ENCODE measurements around the gene KBTBD3. TPM values are rescaled to one million over a fixed set of nuclear protein-coding genes. Genes with fewer than 3 reads are reported as not detected.
"Not testable (repeated sequence)": the region's sequence is repeated elsewhere in the genome, so short reads cannot be mapped to it uniquely, and the experiment has no call there.

Gene KBTBD3
- total RNA-seq, 4 donors from 2014 or later = 6.6 to 16.5 (median 7.9) TPM

GRCh38 chr11:106014035-106014434, 63.1 kb downstream of the KBTBD3 start:
- H3K27ac ChIP-seq = no peak overlapping the region
- no peak for ATAC-seq
- TF ChIP-seq EP300 (IDR thresholded peaks at IDR 0.05) (no peak), POLR2A (IDR thresholded peaks at IDR 0.05) (no peak), CTCF (IDR thresholded peaks at IDR 0.05) (no peak), POLR2AphosphoS5 (IDR thresholded peaks at IDR 0.05) (no peak)
- 96% methylated on average over 2 of the region's 2 CpGs for WGBS, 2 donors (ENCODE audit: low coverage in 1 of 2)
- H3K4me1 ChIP-seq = peaks cover 0 to 56% (median 1%) of the 10 kb centered on the region in 3 donors
- H3K9me3 ChIP-seq = no peaks in the 10 kb centered on the region
- peaks cover 9 to 24% of the 10 kb centered on the region in 2 donors for H3K36me3 ChIP-seq
- no peak overlapping the region for H3K4me3 ChIP-seq
- no peaks in the 10 kb centered on the region for H3K27me3 ChIP-seq

- WGBS, 2 donors (ENCODE audit: low coverage in 1 of 2) = 52 to 65% methylated on average over 3 of the region's 3 CpGs
- Histone ChIP-seq H3K27ac (no peak overlapping the region), H3K27me3 (no peaks in the 10 kb centered on the region), H3K36me3 (peaks cover 9 to 37% of the 10 kb centered on the region in 2 donors), H3K4me3 (no peak overlapping the region), H3K9me3 (no peaks in the 10 kb centered on the region), H3K4me1 (peaks cover 0 to 52% (median 0%) of the 10 kb centered on the region in 3 donors)
- ATAC-seq = no peak
- no peak for TF ChIP-seq CTCF (IDR thresholded peaks at IDR 0.05)
- TF ChIP-seq POLR2A (IDR thresholded peaks at IDR 0.05) = no peak
- TF ChIP-seq POLR2AphosphoS5 (IDR thresholded peaks at IDR 0.05) = no peak
- TF ChIP-seq EP300 (IDR thresholded peaks at IDR 0.05) = no peak
These were observed 64.4 kb downstream of the KBTBD3 start for GRCh38 chr11:106012744-106013143.

GRCh38 chr11:106011481-106011880, 65.7 kb downstream of the KBTBD3 start:
- no peaks in the 10 kb centered on the region for H3K9me3 ChIP-seq
- TF ChIP-seq EP300 (IDR thresholded peaks at IDR 0.05) (no peak), CTCF (IDR thresholded peaks at IDR 0.05) (no peak), POLR2A (IDR thresholded peaks at IDR 0.05) (no peak), POLR2AphosphoS5 (IDR thresholded peaks at IDR 0.05) (no peak)
- H3K27me3 ChIP-seq = no peaks in the 10 kb centered on the region
- 71 to 73% methylated on average over 1 to 2 of the region's 2 CpGs for WGBS, 2 donors (ENCODE audit: low coverage in 1 of 2)
- no peak overlapping the region for H3K4me3 ChIP-seq
- peaks cover 0 to 44% (median 0%) of the 10 kb centered on the region in 3 donors for H3K4me1 ChIP-seq
- H3K27ac ChIP-seq = no peak overlapping the region
- peaks cover 9 to 49% of the 10 kb centered on the region in 2 donors for H3K36me3 ChIP-seq
- no peak for ATAC-seq

GRCh38 chr11:106003094-106003493, 74.1 kb downstream of the KBTBD3 start:
- not testable (repeated sequence) for H3K4me3 ChIP-seq, H3K4me1 ChIP-seq, H3K27ac ChIP-seq, H3K27me3 ChIP-seq, ATAC-seq
- H3K9me3 ChIP-seq = peaks cover 0 to 15% (median 0%) of the 10 kb centered on the region in 3 donors
- peaks cover 0 to 50% of the 10 kb centered on the region in 2 donors for H3K36me3 ChIP-seq
- WGBS, 2 donors (ENCODE audit: low coverage in 1 of 2) = 78 to 92% methylated on average over 3 to 4 of the region's 4 CpGs

- WGBS, 2 donors (ENCODE audit: low coverage in 1 of 2) = 91 to 100% methylated on average over 2 to 4 of the region's 4 CpGs
- Histone ChIP-seq H3K27me3 (no peaks in the 10 kb centered on the region), H3K9me3 (peaks cover 0 to 15% (median 0%) of the 10 kb centered on the region in 3 donors), H3K36me3 (peaks cover 0 to 38% of the 10 kb centered on the region in 2 donors), H3K4me1 (no peaks in the 10 kb centered on the region), H3K27ac (no peak overlapping the region), H3K4me3 (no peak overlapping the region)
- ATAC-seq = no peak
- TF ChIP-seq CTCF (IDR thresholded peaks at IDR 0.05) (no peak), POLR2A (IDR thresholded peaks at IDR 0.05) (no peak), POLR2AphosphoS5 (IDR thresholded peaks at IDR 0.05) (no peak), EP300 (IDR thresholded peaks at IDR 0.05) (no peak)
These were observed 75.7 kb downstream of the KBTBD3 start for GRCh38 chr11:106001304-106002012.

Other genes starting within 250 kb of the KBTBD3 start
- gene MSANTD4, start 55.1 kb downstream of the KBTBD3 start, total RNA-seq = 10 to 100 TPM; 24.7 to 35.6 (median 28.6) TPM
- gene AASDHPPT, start 315 bp upstream of the KBTBD3 start, total RNA-seq = 10 to 100 TPM; 24.6 to 27.6 (median 25.0) TPM

Measured in gastroesophageal sphincter (tissue), 4 donors.